Stomach (tissue), 9 donors: ENCODE measurements around the gene EEFSEC. TPM values are rescaled to one million over a fixed set of nuclear protein-coding genes. Genes with fewer than 3 reads are reported as not detected.

Experiments
- DNase-seq, 2 donors: peaks; one replicate each; pipeline versions ENCODE4 v3.0.0 to v3.0.0-alpha.2; 2013 to 2019
- H3K27ac ChIP-seq, 5 donors: fragments of 200-600 bp in 4 of 5; sonication (generic) in 4 of 5; one replicate each; pipeline ENCODE4 v1.5.1; 2013 to 2019; ENCODE audit warnings: mild to moderate bottlenecking in 1 of 5, moderate library complexity in 1 of 5
- H3K27me3 ChIP-seq, 3 donors: fragments of 200-600 bp; sonication (generic); one replicate each; pipeline ENCODE4 v1.5.1; 2017 to 2019; ENCODE audit warnings: mixed run types in 1 of 3
- H3K36me3 ChIP-seq, 4 donors: fragments of 200-600 bp; sonication (generic); 1 replicate in 3 of 4; 2 replicates in 1 of 4; pipeline ENCODE4 v1.5.1; 2016 to 2019
- H3K4me1 ChIP-seq, 4 donors: fragments of 200-600 bp; sonication (generic); one replicate each; pipeline ENCODE4 v1.5.1; 2016 to 2019
- H3K4me3 ChIP-seq, 4 donors: fragments of 200-600 bp; sonication (generic) in 3 of 4; one replicate each; pipeline ENCODE4 v1.5.1; 2016 to 2019; ENCODE audit warnings: mild to moderate bottlenecking in 1 of 4
- H3K9me3 ChIP-seq, 4 donors: fragments of 200-600 bp; sonication (generic); one replicate each; pipeline ENCODE4 v1.5.1; 2016 to 2019
- CTCF ChIP-seq, 7 experiments: fragments of 450-650 bp in 4 of 7; fragments of 200-600 bp in 3 of 7; sonication (generic) in 3 of 7; IDR thresholded peaks; one replicate each; pipeline ENCODE4 v1.5.1; 2016 to 2019; ENCODE audit warnings: antibody characterized with exemption in 7 of 7, control low read depth in 2 of 7, mild to moderate bottlenecking in 1 of 7
- EP300 ChIP-seq: sonication (generic); formaldehyde crosslinking; IDR thresholded peaks from one replicate; pipeline ENCODE4 v1.6.1; 2017; ENCODE audit warnings: antibody characterized with exemption
- POLR2A ChIP-seq, 4 donors: fragments of 450-650 bp; IDR thresholded peaks; one replicate each; pipeline ENCODE4 v1.6.1; 2016; ENCODE audit warnings: antibody characterized with exemption in 4 of 4, control low read depth in 2 of 4, mild to moderate bottlenecking in 1 of 4, moderate library complexity in 1 of 4
- POLR2AphosphoS5 ChIP-seq, 3 donors: sonication (generic); formaldehyde crosslinking; IDR thresholded peaks; one replicate each; pipeline ENCODE4 v1.6.1; 2016; ENCODE audit warnings: antibody characterized with exemption in 3 of 3
- WGBS, 5 donors: extraction: QIAGEN DNeasy Blood & Tissue Kit in 3 of 5; methylation state at CpG; one replicate each; pipeline versions ENCODE4 v1.1.5 to v1.1.7; 2013 to 2018; 5-methylcytosine and 5-hydroxymethylcytosine counted together
- intact Hi-C: fragments of 100-400 bp; cut with DNase I; formaldehyde crosslinking; loops from one replicate; pipeline ENCODE4 v1.15.1; 2023; ENCODE audit warnings: low total_unique reads
- polyA plus RNA-seq, 3 donors: library from polyadenylated mRNA; stranded (reverse); fragments of 200-250 nt; gene quantifications; one replicate each; pipeline ENCODE4 v1.2.3, GENCODE V29; 2013
- total RNA-seq, 5 donors: library from RNA; depleted of rRNA; stranded (reverse); fragments of >200 nt; gene quantifications; one replicate each; pipeline versions ENCODE4 v1.1.0 to v1.2.3, GENCODE V29; 2014 to 2016
- donor health status: healthy with polysubstance abuse.
- donor health status: Bipolar disorder and iron deficiency.
- donor health status: healthy.

Gene EEFSEC
- total and polyA plus RNA-seq, 8 donors: 5.0 to 39.1 (median 13.2) TPM

- no peak for DNase-seq
- H3K27ac ChIP-seq: no peak overlapping the region
- H3K4me1 ChIP-seq: peaks cover 6 to 16% (median 12%) of the 10 kb centered on the region in 4 donors
- intact Hi-C loops: no loop called here
- TF ChIP-seq EP300: no peak
- TF ChIP-seq CTCF (IDR thresholded peaks at IDR 0.05): no peak
- no peak for TF ChIP-seq POLR2AphosphoS5 (IDR thresholded peaks at IDR 0.05)
- no peak for TF ChIP-seq POLR2A (IDR thresholded peaks at IDR 0.05)
- no peaks in the 10 kb centered on the region for H3K36me3 ChIP-seq
- H3K27me3 ChIP-seq: no peaks in the 10 kb centered on the region
- H3K4me3 ChIP-seq: no peak overlapping the region
- WGBS, 5 donors: 93 to 96% (median 95%) methylated on average over 9 of the region's 9 CpGs
- no peaks in the 10 kb centered on the region for H3K9me3 ChIP-seq
Measured at GRCh38 chr3:128390867-128391266, 237.6 kb downstream of the EEFSEC start.

GRCh38 chr3:128392021-128392420 lies 238.7 kb downstream of the EEFSEC start:
- no peak overlapping the region for H3K27ac ChIP-seq
- H3K9me3 ChIP-seq: no peaks in the 10 kb centered on the region
- intact Hi-C loops: no loop called here
- peaks cover 6 to 14% (median 10%) of the 10 kb centered on the region in 4 donors for H3K4me1 ChIP-seq
- no peaks in the 10 kb centered on the region for H3K27me3 ChIP-seq
- no peak for TF ChIP-seq POLR2A (IDR thresholded peaks at IDR 0.05)
- TF ChIP-seq EP300: no peak
- no peak for TF ChIP-seq POLR2AphosphoS5 (IDR thresholded peaks at IDR 0.05)
- TF ChIP-seq CTCF (IDR thresholded peaks at IDR 0.05): no peak
- WGBS, 5 donors: 73 to 94% (median 90%) methylated on average over 3 to 7 of the region's 7 CpGs
- H3K36me3 ChIP-seq: no peaks in the 10 kb centered on the region
- no peak overlapping the region for H3K4me3 ChIP-seq
- no peak for DNase-seq

- no peaks in the 10 kb centered on the region for H3K9me3 ChIP-seq
- TF ChIP-seq EP300 (no peak), CTCF (IDR thresholded peaks at IDR 0.05) (no peak), POLR2AphosphoS5 (IDR thresholded peaks at IDR 0.05) (no peak), POLR2A (IDR thresholded peaks at IDR 0.05) (no peak)
- no peak for DNase-seq
- 82 to 96% (median 92%) methylated on average over 7 of the region's 7 CpGs for WGBS, 5 donors
- peaks cover 6 to 14% (median 10%) of the 10 kb centered on the region in 4 donors for H3K4me1 ChIP-seq
- no peak overlapping the region for H3K4me3 ChIP-seq
- no peak overlapping the region for H3K27ac ChIP-seq
- no peaks in the 10 kb centered on the region for H3K36me3 ChIP-seq
- H3K27me3 ChIP-seq: no peaks in the 10 kb centered on the region
- intact Hi-C loops: no loop called here
Measured at GRCh38 chr3:128392818-128393544, 239.7 kb downstream of the EEFSEC start.

GRCh38 chr3:128394033-128394432 lies 240.8 kb downstream of the EEFSEC start:
- WGBS, 5 donors: 84 to 95% (median 94%) methylated on average over 8 to 9 of the region's 9 CpGs
- no peak overlapping the region for H3K27ac ChIP-seq
- no peak overlapping the region for H3K4me3 ChIP-seq
- DNase-seq: no peak
- TF ChIP-seq POLR2AphosphoS5 (IDR thresholded peaks at IDR 0.05) (no peak), CTCF (IDR thresholded peaks at IDR 0.05) (no peak), EP300 (no peak), POLR2A (IDR thresholded peaks at IDR 0.05) (no peak)
- intact Hi-C loops: no loop called here
- peaks cover 6 to 14% (median 10%) of the 10 kb centered on the region in 4 donors for H3K4me1 ChIP-seq
- no peaks in the 10 kb centered on the region for H3K27me3 ChIP-seq
- no peaks in the 10 kb centered on the region for H3K36me3 ChIP-seq
- no peaks in the 10 kb centered on the region for H3K9me3 ChIP-seq
